ENCODE measurements around the gene ASB18.
A peak's percentile ranks its signal among the peaks of the same experiment; 100 is the strongest.
"Not testable (repeated sequence)": the region's sequence is repeated elsewhere in the genome, so short reads cannot be mapped to it uniquely, and the experiment has no call there.

ASB18 gene

GRCh38 chr2:236290742-236291425, 26.7 kb upstream of the ASB18 start:
- H3K56ac ChIP-seq (ENCODE audit: low read length) = no peak overlapping the region
- no peak overlapping the region for H4K8ac ChIP-seq (ENCODE audit: low read depth, low read length)
- H2BK5ac ChIP-seq (ENCODE audit: low read length) = no peak overlapping the region
- WGBS (ENCODE audit: extremely low coverage, insufficient coverage, low lambda C conversion rate) = 100% methylated on average over 1 of the region's 9 CpGs
- no peak overlapping the region for H3K4me3 ChIP-seq (ENCODE audit: low read length)
- H3K27me3 ChIP-seq (ENCODE audit: insufficient read depth, low read length, poor library complexity) = no peaks in the 10 kb centered on the region
- no peak overlapping the region for H2AK5ac ChIP-seq (ENCODE audit: low read length)
- H3K4me1 ChIP-seq (ENCODE audit: control insufficient read depth, low read depth, low read length) = no peaks in the 10 kb centered on the region
- no peaks in the 10 kb centered on the region for H3K79me2 ChIP-seq (ENCODE audit: control insufficient read depth, insufficient read depth, low read length)
- no peak overlapping the region for H3K18ac ChIP-seq (ENCODE audit: low read length)
- H4K5ac ChIP-seq (ENCODE audit: low read length) = no peak overlapping the region
- H2BK15ac ChIP-seq (replicated peaks; ENCODE audit: low read depth) = no peak overlapping the region
- DNase-seq = no peak
- H3K9ac ChIP-seq (ENCODE audit: low read length) = no peak overlapping the region
- H3K36me3 ChIP-seq (ENCODE audit: control insufficient read depth, insufficient read depth, low read length) = no peaks in the 10 kb centered on the region
- H3K4me2 ChIP-seq (ENCODE audit: low read length) = no peak overlapping the region
- no peak overlapping the region for H2BK120ac ChIP-seq (ENCODE audit: low read depth, low read length)
- H3K27ac ChIP-seq (ENCODE audit: low read depth, low read length) = no peak overlapping the region
- H3K79me1 ChIP-seq (ENCODE audit: low read length) = no peaks in the 10 kb centered on the region
- no peak overlapping the region for H3K23ac ChIP-seq (ENCODE audit: low read length)
- no peak overlapping the region for H3K4ac ChIP-seq (ENCODE audit: low read depth, low read length)

DNA sequence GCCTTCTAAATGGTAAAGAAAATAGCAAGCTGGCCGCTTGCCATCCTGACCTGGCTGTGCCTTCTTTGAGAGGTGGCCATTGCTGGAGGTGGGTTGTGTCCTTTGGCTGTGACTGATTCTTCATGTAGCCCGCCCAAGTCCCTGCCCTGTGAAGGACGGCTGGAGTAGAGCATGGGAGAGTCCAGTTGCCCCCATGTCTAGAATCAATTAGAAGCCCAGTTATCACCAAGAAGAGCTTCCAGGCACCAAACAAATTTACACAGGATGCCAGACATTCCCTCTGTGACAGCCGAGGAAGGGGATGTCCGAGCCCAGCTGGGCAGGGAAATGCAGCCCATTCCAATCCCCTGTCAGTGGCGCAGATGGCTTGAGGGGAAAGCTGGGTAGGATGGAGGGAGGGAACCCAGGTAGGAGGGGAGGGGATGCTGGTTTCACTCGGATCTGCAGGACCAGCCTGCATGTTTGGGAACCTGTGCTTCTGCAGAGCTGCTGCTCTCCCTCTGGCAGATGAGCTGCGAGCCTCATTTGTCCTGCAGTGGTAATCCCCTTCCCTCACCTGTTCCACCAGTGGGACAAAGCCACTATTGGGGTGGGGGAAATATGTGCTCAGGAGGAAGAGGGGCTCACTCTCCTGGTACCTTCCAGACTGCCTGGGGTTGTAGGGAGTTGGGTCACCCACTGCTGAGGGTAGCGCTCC, 25.7 kb upstream of the ASB18 start:
- Histone ChIP-seq H2BK15ac (replicated peaks; ENCODE audit: low read depth) (no peak overlapping the region), H2BK5ac (ENCODE audit: low read length) (no peak overlapping the region), H3K4me2 (ENCODE audit: low read length) (no peak overlapping the region), H3K79me2 (ENCODE audit: control insufficient read depth, insufficient read depth, low read length) (no peaks in the 10 kb centered on the region), H3K79me1 (ENCODE audit: low read length) (no peaks in the 10 kb centered on the region), H2AK5ac (ENCODE audit: low read length) (no peak overlapping the region), H3K56ac (ENCODE audit: low read length) (no peak overlapping the region), H3K4me3 (ENCODE audit: low read length) (no peak overlapping the region), H3K27me3 (ENCODE audit: insufficient read depth, low read length, poor library complexity) (no peaks in the 10 kb centered on the region), H3K4ac (ENCODE audit: low read depth, low read length) (no peak overlapping the region), H4K5ac (ENCODE audit: low read length) (no peak overlapping the region), H3K4me1 (ENCODE audit: control insufficient read depth, low read depth, low read length) (no peaks in the 10 kb centered on the region), H3K18ac (ENCODE audit: low read length) (no peak overlapping the region), H3K36me3 (ENCODE audit: control insufficient read depth, insufficient read depth, low read length) (no peaks in the 10 kb centered on the region), H2BK120ac (ENCODE audit: low read depth, low read length) (no peak overlapping the region), H3K9ac (ENCODE audit: low read length) (no peak overlapping the region), H3K23ac (ENCODE audit: low read length) (no peak overlapping the region), H4K8ac (ENCODE audit: low read depth, low read length) (no peak overlapping the region), H3K27ac (ENCODE audit: low read depth, low read length) (no peak overlapping the region)
- DNase-seq = no peak
- WGBS (ENCODE audit: extremely low coverage, insufficient coverage, low lambda C conversion rate) = no CpG with 5 or more reads among the region's 9 CpGs

DNA sequence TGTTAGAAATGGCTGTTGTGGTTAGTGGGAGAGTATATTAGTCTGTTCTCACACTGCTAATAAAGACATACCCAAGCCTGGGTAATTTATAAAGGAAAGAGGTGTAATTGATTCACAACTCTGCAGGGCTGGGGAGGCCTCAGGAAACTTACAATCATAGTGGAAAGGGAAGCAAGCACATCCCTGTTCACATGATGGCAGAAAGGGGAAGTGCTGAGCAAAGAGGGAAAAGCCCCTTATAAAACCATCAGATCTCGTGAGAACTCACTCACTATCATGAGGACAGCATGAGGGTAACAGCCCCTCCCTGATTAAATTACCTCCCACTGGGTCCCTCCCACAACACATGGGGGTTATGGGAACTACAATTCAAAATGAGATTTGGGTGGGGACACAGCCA, 24.2 kb upstream of the ASB18 start:
- H2AK5ac ChIP-seq (ENCODE audit: low read length); H3K9ac ChIP-seq (ENCODE audit: low read length); H2BK120ac ChIP-seq (ENCODE audit: low read depth, low read length); H3K79me1 ChIP-seq (ENCODE audit: low read length); H4K5ac ChIP-seq (ENCODE audit: low read length); DNase-seq; H3K4me1 ChIP-seq (ENCODE audit: control insufficient read depth, low read depth, low read length); H2BK5ac ChIP-seq (ENCODE audit: low read length); H3K23ac ChIP-seq (ENCODE audit: low read length); H3K36me3 ChIP-seq (ENCODE audit: control insufficient read depth, insufficient read depth, low read length); H3K27me3 ChIP-seq (ENCODE audit: insufficient read depth, low read length, poor library complexity); H4K8ac ChIP-seq (ENCODE audit: low read depth, low read length); H3K27ac ChIP-seq (ENCODE audit: low read depth, low read length); H3K4ac ChIP-seq (ENCODE audit: low read depth, low read length); H3K56ac ChIP-seq (ENCODE audit: low read length); H3K18ac ChIP-seq (ENCODE audit: low read length); H3K4me3 ChIP-seq (ENCODE audit: low read length); H2BK15ac ChIP-seq (replicated peaks; ENCODE audit: low read depth); H3K79me2 ChIP-seq (ENCODE audit: control insufficient read depth, insufficient read depth, low read length); H3K4me2 ChIP-seq (ENCODE audit: low read length): not testable (repeated sequence)
- WGBS (ENCODE audit: extremely low coverage, insufficient coverage, low lambda C conversion rate) = no CpG with 5 or more reads among the region's 1 CpG

- H3K4me3 ChIP-seq (ENCODE audit: low read length) = no peak overlapping the region
- no peaks in the 10 kb centered on the region for H3K36me3 ChIP-seq (ENCODE audit: control insufficient read depth, insufficient read depth, low read length)
- no peaks in the 10 kb centered on the region for H3K4me1 ChIP-seq (ENCODE audit: control insufficient read depth, low read depth, low read length)
- H3K27ac ChIP-seq (ENCODE audit: low read depth, low read length) = no peak overlapping the region
- no peak for DNase-seq
- H3K4me2 ChIP-seq (ENCODE audit: low read length) = no peak overlapping the region
- no peak overlapping the region for H2AK5ac ChIP-seq (ENCODE audit: low read length)
- H2BK120ac ChIP-seq (ENCODE audit: low read depth, low read length) = no peak overlapping the region
- H3K79me1 ChIP-seq (ENCODE audit: low read length) = no peaks in the 10 kb centered on the region
- no peak overlapping the region for H4K8ac ChIP-seq (ENCODE audit: low read depth, low read length)
- H2BK5ac ChIP-seq (ENCODE audit: low read length) = no peak overlapping the region
- H3K27me3 ChIP-seq (ENCODE audit: insufficient read depth, low read length, poor library complexity) = no peaks in the 10 kb centered on the region
- H2BK15ac ChIP-seq (replicated peaks; ENCODE audit: low read depth) = no peak overlapping the region
- H3K4ac ChIP-seq (ENCODE audit: low read depth, low read length) = no peak overlapping the region
- no peak overlapping the region for H3K9ac ChIP-seq (ENCODE audit: low read length)
- H3K79me2 ChIP-seq (ENCODE audit: control insufficient read depth, insufficient read depth, low read length) = no peaks in the 10 kb centered on the region
- H3K18ac ChIP-seq (ENCODE audit: low read length) = no peak overlapping the region
- no peak overlapping the region for H3K56ac ChIP-seq (ENCODE audit: low read length)
- no CpG with 5 or more reads among the region's 6 CpGs for WGBS (ENCODE audit: extremely low coverage, insufficient coverage, low lambda C conversion rate)
- H3K23ac ChIP-seq (ENCODE audit: low read length) = no peak overlapping the region
- H4K5ac ChIP-seq (ENCODE audit: low read length) = no peak overlapping the region
Measured at GRCh38 chr2:236287656-236288055, 23.4 kb upstream of the ASB18 start.

- Histone ChIP-seq H2BK120ac (ENCODE audit: low read depth, low read length) (no peak overlapping the region), H3K23ac (ENCODE audit: low read length) (no peak overlapping the region), H2BK5ac (ENCODE audit: low read length) (no peak overlapping the region), H3K4me1 (ENCODE audit: control insufficient read depth, low read depth, low read length) (no peaks in the 10 kb centered on the region), H3K9ac (ENCODE audit: low read length) (no peak overlapping the region), H3K4ac (ENCODE audit: low read depth, low read length) (no peak overlapping the region), H3K79me2 (ENCODE audit: control insufficient read depth, insufficient read depth, low read length) (no peaks in the 10 kb centered on the region), H3K27ac (ENCODE audit: low read depth, low read length) (no peak overlapping the region), H3K36me3 (ENCODE audit: control insufficient read depth, insufficient read depth, low read length) (no peaks in the 10 kb centered on the region), H3K4me3 (ENCODE audit: low read length) (no peak overlapping the region), H3K4me2 (ENCODE audit: low read length) (no peak overlapping the region), H4K5ac (ENCODE audit: low read length) (no peak overlapping the region), H3K18ac (ENCODE audit: low read length) (no peak overlapping the region), H2BK15ac (replicated peaks; ENCODE audit: low read depth) (no peak overlapping the region), H3K27me3 (ENCODE audit: insufficient read depth, low read length, poor library complexity) (no peaks in the 10 kb centered on the region), H4K8ac (ENCODE audit: low read depth, low read length) (no peak overlapping the region), H3K79me1 (ENCODE audit: low read length) (no peaks in the 10 kb centered on the region), H2AK5ac (ENCODE audit: low read length) (no peak overlapping the region), H3K56ac (ENCODE audit: low read length) (no peak overlapping the region)
- DNase-seq = peak; percentile 4
- WGBS (ENCODE audit: extremely low coverage, insufficient coverage, low lambda C conversion rate) = no CpG with 5 or more reads among the region's 7 CpGs
Measured at GRCh38 chr2:236286873-236287545, 22.8 kb upstream of the ASB18 start.
